Natural killer cell treated with Interleukin-12 subunit alpha and Interleukin-12 subunit beta and Interleukin-15 and Interleukin-18, amount 100 ng/mL, for 72 hours (primary cell): ENCODE results near the gene C6. TPM values are rescaled to one million over a fixed set of nuclear protein-coding genes. Genes with fewer than 3 reads are reported as not detected.
"Not testable (repeated sequence)": the region's sequence is repeated elsewhere in the genome, so short reads cannot be mapped to it uniquely, and the experiment has no call there.

Source experiments
- ATAC-seq, 2 donors: fragments of 150-1000 bp; cut with Tn5 transposase in 1 of 2; sonication (Bioruptor Pico), chemical (Tn5 transposase) in 1 of 2; 2 replicates each; pipeline ENCODE4 v1.10.0; 2021
- DNase-seq: peaks from one replicate; pipeline ENCODE4 v3.0.0; 2022; ENCODE audit warnings: low spot score
- H3K27ac Mint-ChIP-seq, 2 donors: 1 replicate in 1 of 2; 2 replicates in 1 of 2; pipeline ENCODE4 v1.8.0; 2022; ENCODE audit warnings: mixed read lengths in 2 of 2, mild to moderate bottlenecking in 1 of 2, moderate library complexity in 1 of 2
- H3K27me3 Mint-ChIP-seq, 2 donors: 1 replicate in 1 of 2; 2 replicates in 1 of 2; pipeline ENCODE4 v1.8.0; 2022; ENCODE audit warnings: mixed read lengths in 2 of 2
- H3K36me3 Mint-ChIP-seq: one replicate; pipeline ENCODE4 v1.8.0; 2022; ENCODE audit warnings: mixed read lengths
- H3K4me1 Mint-ChIP-seq, 2 donors: 1 replicate in 1 of 2; 2 replicates in 1 of 2; pipeline ENCODE4 v1.8.0; 2022; ENCODE audit warnings: low read depth in 2 of 2, mixed read lengths in 2 of 2, mild to moderate bottlenecking in 1 of 2
- H3K4me3 Mint-ChIP-seq: one replicate; pipeline ENCODE4 v1.8.0; 2022; ENCODE audit warnings: mixed read lengths
- H3K9me3 Mint-ChIP-seq: 2 replicates; pipeline ENCODE4 v1.8.0; 2022; ENCODE audit warnings: mixed read lengths
- total RNA-seq, 2 donors: library from RNA; stranded (reverse); gene quantifications; one replicate each; pipeline ENCODE4 v1.2.3, GENCODE V29; 2022

C6 gene
- total RNA-seq, 2 donors from 2014 or later: not detected

DNA sequence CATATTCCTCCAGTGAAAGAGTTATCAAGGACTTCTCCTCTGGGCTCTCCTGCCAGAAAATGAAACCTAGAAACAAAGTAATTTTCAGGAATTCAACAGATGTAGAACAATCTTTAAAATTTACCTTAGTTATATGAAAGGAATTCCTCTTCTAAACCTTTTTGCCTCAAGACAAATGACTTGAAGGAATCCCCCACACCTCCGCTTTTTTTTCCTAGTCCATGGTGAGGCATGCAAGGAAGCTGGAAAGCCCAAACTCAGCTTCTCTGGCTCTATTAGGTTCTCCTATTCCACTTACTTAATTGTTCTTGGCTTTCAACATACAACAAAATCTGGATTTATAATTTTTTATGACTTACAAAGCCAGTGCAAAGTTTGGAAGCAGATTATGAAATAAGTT, 27.2 kb downstream of the C6 start:
- Mint-ChIP-seq H3K4me3 (no peak overlapping the region), H3K4me1 (no peaks in the 10 kb centered on the region), H3K36me3 (no peaks in the 10 kb centered on the region), H3K9me3 (peaks cover 8% of the 10 kb centered on the region), H3K27me3 (no peaks in the 10 kb centered on the region), H3K27ac (no peak overlapping the region)
- ATAC-seq (no peak), DNase-seq (no peak)

DNA sequence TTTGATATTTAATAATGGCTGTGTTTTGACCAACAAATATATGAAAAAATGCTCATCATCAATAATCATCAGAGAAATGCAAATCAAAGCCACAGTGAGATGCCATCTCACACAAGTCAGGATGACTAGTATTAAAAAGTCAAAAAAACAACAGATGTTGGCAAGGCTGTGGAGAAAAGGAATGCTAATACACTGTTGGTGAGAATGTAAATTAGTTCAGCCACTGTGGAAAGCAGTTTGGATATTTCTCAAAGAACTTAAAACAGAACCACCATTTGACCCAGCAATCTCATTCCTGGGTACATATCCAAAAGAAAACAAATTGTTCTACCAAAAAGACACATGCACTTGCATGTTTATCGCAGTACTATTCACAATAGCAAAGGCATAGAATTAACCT, 30.0 kb downstream of the C6 start:
- H3K27me3 Mint-ChIP-seq: not testable (repeated sequence)

DNA sequence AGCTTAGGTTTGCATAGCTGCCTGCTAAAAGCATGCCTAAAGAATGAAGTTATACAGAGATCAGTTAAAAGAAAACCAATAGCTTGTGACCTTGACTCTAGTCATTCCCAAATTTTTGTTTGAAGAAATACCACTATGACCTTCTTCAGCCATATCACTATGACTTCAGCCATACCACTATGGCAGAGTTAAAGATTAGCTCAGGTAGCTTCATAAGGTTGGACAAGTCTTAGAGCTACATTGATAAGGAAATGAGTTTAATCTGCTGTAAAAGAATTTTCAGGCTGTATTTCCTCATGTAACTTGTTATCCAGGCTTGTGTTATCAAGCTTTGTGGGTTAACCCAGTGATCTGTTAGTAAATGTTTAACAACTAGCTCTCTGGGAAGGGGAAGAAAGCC, 30.7 kb downstream of the C6 start:
- Mint-ChIP-seq H3K4me1 (no peaks in the 10 kb centered on the region), H3K27me3 (no peaks in the 10 kb centered on the region), H3K4me3 (no peak overlapping the region), H3K27ac (no peak overlapping the region), H3K36me3 (no peaks in the 10 kb centered on the region), H3K9me3 (peaks cover 4% of the 10 kb centered on the region)
- DNase-seq: no peak
- no peak for ATAC-seq

More for the DNA sequence above, 30.0 kb downstream of the C6 start:
- H3K9me3 Mint-ChIP-seq, H3K36me3 Mint-ChIP-seq, H3K4me1 Mint-ChIP-seq, H3K4me3 Mint-ChIP-seq, DNase-seq, ATAC-seq, H3K27ac Mint-ChIP-seq: not testable (repeated sequence)

DNA sequence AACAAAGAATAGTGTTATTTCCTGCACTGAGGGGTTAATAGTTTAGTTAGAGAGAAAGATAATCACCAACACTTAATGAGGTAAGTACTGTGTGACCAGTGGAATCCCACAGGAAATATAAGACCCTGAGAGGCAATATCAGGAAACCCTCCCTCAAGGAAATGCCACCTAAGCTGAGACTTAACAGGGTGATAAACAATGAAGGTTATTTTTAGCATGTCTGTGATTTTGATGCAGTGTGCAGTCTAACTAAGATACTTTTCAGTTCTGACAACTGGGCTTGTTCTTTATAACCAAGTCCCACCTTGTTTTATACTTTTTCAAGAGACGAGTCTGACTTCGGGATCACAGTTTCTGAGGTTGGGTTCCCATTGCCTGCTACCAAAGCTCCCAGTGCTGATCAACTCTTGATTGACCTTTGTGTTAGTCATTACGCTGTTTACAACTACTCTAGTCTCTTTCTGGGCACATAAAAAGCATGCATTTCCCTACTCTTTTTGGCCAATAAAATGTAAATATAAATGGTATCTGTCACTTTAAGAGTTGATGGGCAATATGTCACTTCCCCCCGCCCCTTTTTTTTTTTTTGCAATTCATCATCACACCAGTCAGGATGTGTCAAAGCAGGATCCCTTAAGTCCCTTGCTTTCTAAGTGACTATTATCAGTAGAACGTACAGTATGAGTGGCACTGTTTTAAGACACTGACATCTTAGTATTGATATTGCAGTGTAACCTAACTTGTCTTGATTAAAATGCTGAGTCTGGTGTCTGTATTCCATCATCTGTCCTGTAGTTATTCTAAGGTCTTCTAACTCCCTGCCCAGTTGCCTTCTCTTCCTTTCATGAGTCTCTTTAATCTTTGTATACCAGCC, 31.4 kb downstream of the C6 start:
- no peak for ATAC-seq
- Mint-ChIP-seq H3K27me3 (no peaks in the 10 kb centered on the region), H3K9me3 (peaks cover 4% of the 10 kb centered on the region), H3K36me3 (no peaks in the 10 kb centered on the region), H3K27ac (no peak overlapping the region), H3K4me3 (no peak overlapping the region), H3K4me1 (no peaks in the 10 kb centered on the region)
- no peak for DNase-seq

DNA sequence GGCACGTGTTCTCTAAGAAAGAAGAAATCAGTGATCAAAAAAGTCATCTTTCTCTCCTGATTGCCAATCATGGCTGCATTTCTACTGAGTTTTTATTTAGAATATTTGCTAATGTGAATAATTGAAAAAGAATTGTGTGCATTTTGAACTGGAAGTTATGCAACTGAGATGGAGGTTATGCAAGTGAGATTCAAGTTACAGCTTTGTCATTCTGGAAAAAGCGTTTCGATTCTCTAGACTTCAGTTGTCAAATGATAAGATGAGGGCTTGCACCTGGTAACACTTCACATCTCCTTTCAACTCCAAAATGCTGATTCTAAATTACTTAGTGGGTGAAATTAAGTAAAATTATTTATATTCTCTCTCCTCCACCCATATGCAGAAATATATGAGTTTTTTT, 36.4 kb downstream of the C6 start:
- Mint-ChIP-seq H3K4me3 (no peak overlapping the region), H3K36me3 (no peaks in the 10 kb centered on the region)
- no peak for ATAC-seq

DNA sequence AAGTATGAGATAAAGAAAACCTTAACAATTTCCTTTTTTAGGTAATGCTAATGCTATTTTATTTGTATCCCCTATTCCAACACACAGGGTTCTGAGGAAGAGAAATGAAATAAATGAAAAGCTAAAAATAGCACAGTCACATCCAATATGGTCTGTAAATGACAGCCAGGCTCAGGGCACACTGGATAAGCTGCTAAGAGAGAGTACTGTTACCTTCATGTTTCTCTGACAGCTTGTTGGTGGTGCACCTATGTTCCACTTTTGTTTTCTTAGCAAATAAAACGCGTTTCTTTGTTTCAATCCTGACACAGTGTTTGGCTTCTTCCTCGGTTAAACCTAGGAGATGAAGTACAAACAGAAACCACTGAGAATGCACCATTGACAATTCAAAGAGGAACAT, 41.3 kb downstream of the C6 start:
- peaks cover 13% of the 10 kb centered on the region for H3K9me3 Mint-ChIP-seq
- ATAC-seq: no peak
- H3K4me1 Mint-ChIP-seq: no peaks in the 10 kb centered on the region

More for the DNA sequence above, 36.4 kb downstream of the C6 start:
- H3K27me3 Mint-ChIP-seq: no peaks in the 10 kb centered on the region
- H3K4me1 Mint-ChIP-seq: no peaks in the 10 kb centered on the region
- DNase-seq: no peak
- no peak overlapping the region for H3K27ac Mint-ChIP-seq
- peaks cover 6% of the 10 kb centered on the region for H3K9me3 Mint-ChIP-seq

DNA sequence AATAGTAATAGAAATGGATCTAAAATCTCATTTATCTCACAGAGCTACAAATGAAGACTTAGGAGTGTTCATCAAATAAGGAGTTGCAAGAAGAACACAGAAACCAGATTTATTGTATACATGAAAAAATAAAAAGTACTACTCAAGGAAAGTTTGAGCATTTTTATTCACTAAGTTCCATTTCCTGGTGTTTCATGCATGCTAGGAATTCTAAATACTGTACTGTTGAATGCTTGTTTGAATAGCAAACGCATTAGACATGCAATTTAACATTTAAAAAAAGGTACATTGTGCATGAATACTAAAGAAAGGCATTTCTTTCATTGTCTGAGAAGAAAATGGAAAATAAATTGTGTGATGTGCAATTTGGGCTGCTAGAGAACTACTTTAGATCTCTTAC, 52.1 kb downstream of the C6 start:
- Mint-ChIP-seq H3K4me3 (no peak overlapping the region), H3K27ac (no peak overlapping the region), H3K4me1 (no peaks in the 10 kb centered on the region), H3K9me3 (peaks cover 10% of the 10 kb centered on the region), H3K36me3 (no peaks in the 10 kb centered on the region), H3K27me3 (peaks cover 0 to 8% of the 10 kb centered on the region in 2 donors)
- DNase-seq (no peak), ATAC-seq (no peak)

More for the DNA sequence above, 41.3 kb downstream of the C6 start:
- H3K36me3 Mint-ChIP-seq: no peaks in the 10 kb centered on the region
- H3K4me3 Mint-ChIP-seq: no peak overlapping the region
- H3K27ac Mint-ChIP-seq: no peak overlapping the region
- H3K27me3 Mint-ChIP-seq: no peaks in the 10 kb centered on the region
- DNase-seq: no peak

DNA sequence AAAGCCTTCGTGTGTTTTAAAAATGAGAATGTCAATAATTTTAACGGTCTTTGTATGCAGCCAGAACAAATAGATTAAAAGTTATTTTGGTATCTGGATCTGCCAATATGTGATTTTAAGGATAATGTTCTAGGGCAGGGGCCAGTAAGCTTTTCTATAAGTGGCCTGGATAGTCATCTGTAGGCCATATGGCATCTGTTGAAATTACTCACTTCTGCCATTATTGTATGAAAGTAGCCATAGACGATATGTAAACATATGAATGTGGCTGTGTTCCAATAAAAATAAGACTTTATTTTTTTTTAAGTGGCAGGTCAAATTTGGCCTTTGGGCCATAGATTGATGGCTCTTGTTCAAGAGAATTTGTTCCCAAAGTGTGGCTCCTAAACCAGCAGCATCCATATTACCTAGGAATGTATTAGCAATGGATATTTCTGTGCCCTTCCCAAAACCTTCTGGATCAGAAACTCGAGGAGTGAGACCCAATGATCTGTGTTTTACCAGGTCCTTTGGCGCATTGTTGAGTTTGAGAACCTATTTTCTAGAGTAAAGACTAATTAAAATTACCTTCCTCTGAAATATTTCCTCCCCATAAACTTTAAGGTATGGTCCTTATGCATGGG, 55.9 kb downstream of the C6 start:
- Mint-ChIP-seq H3K27me3 (no peaks in the 10 kb centered on the region), H3K36me3 (no peaks in the 10 kb centered on the region), H3K27ac (no peak overlapping the region), H3K4me3 (no peak overlapping the region), H3K4me1 (no peaks in the 10 kb centered on the region), H3K9me3 (peaks cover 11% of the 10 kb centered on the region)
- DNase-seq (no peak), ATAC-seq (no peak)

DNA sequence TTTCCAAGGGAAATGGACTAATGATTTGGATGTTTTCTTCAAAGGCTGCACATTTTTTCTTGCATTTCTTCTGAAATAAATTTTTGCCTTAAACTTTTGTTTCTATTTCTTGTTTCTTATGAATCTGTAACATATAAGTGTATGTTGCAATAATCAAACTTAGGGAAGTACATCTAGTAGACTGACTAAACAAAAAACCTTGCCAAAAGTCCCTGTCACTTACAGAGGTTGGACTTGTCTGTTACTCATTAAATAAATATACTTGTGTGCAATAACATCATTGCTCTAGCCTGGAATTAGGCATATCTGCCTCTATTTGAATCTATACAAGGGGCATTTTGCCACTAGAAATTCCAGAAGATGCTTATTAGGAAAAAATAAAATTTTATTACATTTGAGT, 56.6 kb downstream of the C6 start:
- H3K9me3 Mint-ChIP-seq: peaks cover 15% of the 10 kb centered on the region
- DNase-seq (no peak), ATAC-seq (no peak)
- no peak overlapping the region for H3K4me3 Mint-ChIP-seq
- no peaks in the 10 kb centered on the region for H3K36me3 Mint-ChIP-seq
- no peaks in the 10 kb centered on the region for H3K27me3 Mint-ChIP-seq
- no peaks in the 10 kb centered on the region for H3K4me1 Mint-ChIP-seq
- no peak overlapping the region for H3K27ac Mint-ChIP-seq

DNA sequence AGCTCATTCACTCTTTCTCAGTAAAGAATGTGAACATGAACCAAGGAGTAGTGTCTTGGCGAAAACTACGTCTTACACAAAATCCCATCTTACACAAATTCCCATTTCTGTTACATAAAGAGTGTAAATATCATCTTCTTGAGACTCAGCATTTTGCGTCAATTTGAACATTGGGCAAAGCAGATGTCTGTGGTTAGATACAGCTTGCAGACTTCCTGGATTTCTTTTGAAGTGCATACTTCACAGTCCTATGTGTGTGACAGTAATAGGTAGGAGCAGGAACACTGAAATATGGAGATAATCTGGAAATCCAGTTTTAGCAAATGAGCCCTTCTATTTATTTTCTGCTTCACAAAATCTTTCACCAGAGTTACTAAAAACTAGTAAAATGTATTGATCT, 58.8 kb downstream of the C6 start:
- ATAC-seq (no peak), DNase-seq (no peak)
- Mint-ChIP-seq H3K4me3 (no peak overlapping the region), H3K27me3 (no peaks in the 10 kb centered on the region), H3K36me3 (no peaks in the 10 kb centered on the region), H3K9me3 (peaks cover 18% of the 10 kb centered on the region), H3K27ac (no peak overlapping the region), H3K4me1 (no peaks in the 10 kb centered on the region)

DNA sequence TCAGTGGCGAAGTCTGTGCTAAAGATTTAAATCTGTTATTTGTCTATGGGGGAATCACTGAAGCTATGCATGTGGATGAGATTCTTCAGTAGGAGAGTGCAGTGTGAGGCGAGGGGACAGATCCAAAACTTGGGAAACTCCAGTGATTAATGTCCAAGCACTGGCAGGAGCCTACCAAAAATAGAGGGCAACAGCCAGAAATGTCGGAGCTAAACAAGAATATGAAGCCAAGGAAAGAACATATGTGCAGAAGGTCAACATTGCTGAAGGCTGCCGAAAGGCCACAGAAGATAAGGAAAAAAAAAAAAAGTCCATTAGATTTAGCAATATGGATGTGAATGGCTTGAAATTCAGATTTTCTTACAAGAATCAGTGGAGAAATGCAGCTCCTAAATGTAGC, 61.8 kb downstream of the C6 start:
- no peak for ATAC-seq
- Mint-ChIP-seq H3K4me1 (no peaks in the 10 kb centered on the region), H3K27ac (no peak overlapping the region), H3K36me3 (no peaks in the 10 kb centered on the region), H3K27me3 (no peaks in the 10 kb centered on the region), H3K4me3 (no peak overlapping the region), H3K9me3 (peaks cover 18% of the 10 kb centered on the region)
- DNase-seq: no peak

DNA sequence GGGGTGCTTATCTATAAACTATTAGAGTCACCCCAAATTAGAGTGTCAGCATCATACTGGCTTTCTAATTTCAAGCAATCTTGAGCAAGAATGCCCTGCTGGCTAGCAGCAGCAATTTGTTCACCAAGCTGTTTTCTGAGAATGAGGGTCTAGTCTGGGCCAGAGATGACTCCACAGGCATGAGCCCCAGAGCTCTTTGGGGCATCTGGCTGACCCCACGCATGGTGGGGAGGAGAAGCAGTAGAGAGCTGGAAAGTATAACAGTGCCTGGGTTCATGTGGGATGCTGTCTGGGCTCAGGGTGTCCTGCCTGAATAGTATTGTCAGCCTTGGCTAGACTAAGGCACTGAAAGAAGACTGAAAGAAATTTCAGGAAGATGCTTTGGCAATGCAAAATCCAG, 64.9 kb downstream of the C6 start:
- Mint-ChIP-seq H3K4me1 (no peaks in the 10 kb centered on the region), H3K27me3 (no peaks in the 10 kb centered on the region), H3K4me3 (no peak overlapping the region), H3K27ac (no peak overlapping the region), H3K36me3 (no peaks in the 10 kb centered on the region), H3K9me3 (peaks cover 14% of the 10 kb centered on the region)
- DNase-seq (no peak), ATAC-seq (no peak)

DNA sequence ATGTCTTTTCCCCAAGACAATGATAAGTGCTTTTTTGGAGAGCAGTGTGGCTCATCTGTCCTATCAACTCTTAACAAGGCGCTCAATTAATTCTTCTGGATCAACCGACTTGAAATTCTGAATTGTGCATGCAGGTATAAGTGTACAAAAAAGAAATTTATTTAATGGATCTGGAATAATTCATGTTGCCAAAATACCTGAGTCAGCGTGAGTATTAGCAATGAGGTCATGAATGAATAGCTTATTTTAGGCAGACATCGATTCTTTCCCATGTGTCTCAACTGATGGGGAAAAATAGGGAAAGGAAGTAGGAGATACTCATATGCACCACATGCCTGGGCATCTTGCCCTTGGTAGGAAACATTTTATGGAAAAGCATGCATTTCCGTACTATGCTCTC, 68.0 kb downstream of the C6 start:
- no peaks in the 10 kb centered on the region for H3K36me3 Mint-ChIP-seq
- ATAC-seq (no peak), DNase-seq (no peak)
- H3K27me3 Mint-ChIP-seq: no peaks in the 10 kb centered on the region
- peaks cover 5% of the 10 kb centered on the region for H3K9me3 Mint-ChIP-seq
- H3K4me3 Mint-ChIP-seq: no peak overlapping the region
- no peaks in the 10 kb centered on the region for H3K4me1 Mint-ChIP-seq
- H3K27ac Mint-ChIP-seq: no peak overlapping the region

DNA sequence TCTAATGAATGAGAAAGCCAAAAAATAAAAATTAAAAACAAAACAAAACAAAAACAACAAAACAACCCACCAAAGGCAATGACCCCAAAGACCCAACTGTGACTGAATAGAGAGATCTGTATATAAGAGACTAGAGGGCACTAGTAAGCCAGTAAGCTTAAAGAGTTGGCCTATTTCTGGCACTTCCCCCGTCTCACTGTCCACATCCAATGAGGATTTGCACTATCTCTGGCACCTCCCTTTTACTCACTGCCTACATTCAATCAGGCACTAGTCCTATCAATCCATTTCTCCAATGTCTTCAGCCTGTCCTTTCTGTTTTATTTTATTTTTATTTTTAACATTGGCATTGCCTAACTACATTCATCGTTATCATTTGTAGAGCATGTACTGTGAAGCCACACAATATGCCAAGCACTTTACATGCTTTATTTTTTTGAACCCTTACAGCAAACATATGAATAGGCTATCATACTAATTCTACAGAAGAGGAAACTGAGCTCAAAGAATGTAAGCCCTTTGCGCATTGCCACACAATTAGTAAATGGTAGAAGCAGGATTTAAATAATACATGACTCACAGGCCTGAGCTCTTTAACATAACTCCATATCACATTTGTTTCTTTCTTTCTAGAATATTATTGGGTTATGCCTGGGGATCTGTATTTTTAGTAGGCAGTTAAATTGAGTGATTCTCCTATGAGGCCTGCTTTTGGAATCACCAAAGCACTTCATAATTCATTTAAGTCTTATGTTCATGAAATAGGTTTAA, 70.0 kb downstream of the C6 start:
- peaks cover 8% of the 10 kb centered on the region for H3K9me3 Mint-ChIP-seq
- ATAC-seq: no peak

More for the DNA sequence above, 70.0 kb downstream of the C6 start:
- Mint-ChIP-seq H3K36me3 (no peaks in the 10 kb centered on the region), H3K4me1 (no peaks in the 10 kb centered on the region), H3K27me3 (no peaks in the 10 kb centered on the region), H3K4me3 (no peak overlapping the region), H3K27ac (no peak overlapping the region)
- no peak for DNase-seq
